HG03095 (cell line): ENCODE results near the gene ERC1.
"Not testable (repeated sequence)": the region's sequence is repeated elsewhere in the genome, so short reads cannot be mapped to it uniquely, and the experiment has no call there.

ENCODE experiments used
- ATAC-seq: cut with Tn5 transposase; IDR thresholded peaks from one replicate; pipeline ENCODE4 v1.9.1; 2021; ENCODE audit warnings: moderate library complexity; ENCODE audit not compliant: unreplicated experiment

The ERC1 gene

GRCh38 chr12:1311145-1311544 lies 320.1 kb downstream of the ERC1 start:
- no peak for ATAC-seq

GRCh38 chr12:1313906-1314305 lies 322.9 kb downstream of the ERC1 start:
- ATAC-seq, result no peak

GRCh38 chr12:1314523-1314922 lies 323.5 kb downstream of the ERC1 start:
- no peak for ATAC-seq

GRCh38 chr12:1316991-1317390 lies 326.0 kb downstream of the ERC1 start:
- not testable (repeated sequence) for ATAC-seq

GRCh38 chr12:1318327-1319031 lies 327.5 kb downstream of the ERC1 start:
- ATAC-seq, result no peak

- no peak for ATAC-seq
These were observed 328.2 kb downstream of the ERC1 start for GRCh38 chr12:1319212-1319611.

- ATAC-seq, result no peak
These were observed 329.0 kb downstream of the ERC1 start for GRCh38 chr12:1320021-1320420.

GRCh38 chr12:1322821-1323220 lies 331.8 kb downstream of the ERC1 start:
- ATAC-seq, result no peak

- no peak for ATAC-seq
These were observed 333.1 kb downstream of the ERC1 start for GRCh38 chr12:1324099-1324498.

- ATAC-seq, result no peak
These were observed 333.9 kb downstream of the ERC1 start for GRCh38 chr12:1324910-1325309.

- ATAC-seq, result no peak
These were observed 334.6 kb downstream of the ERC1 start for GRCh38 chr12:1325666-1326065.

- ATAC-seq, result no peak
These were observed 335.2 kb downstream of the ERC1 start for GRCh38 chr12:1326258-1326657.

GRCh38 chr12:1328391-1328790 lies 337.4 kb downstream of the ERC1 start:
- no peak for ATAC-seq

- no peak for ATAC-seq
These were observed 338.9 kb downstream of the ERC1 start for GRCh38 chr12:1329784-1330476.

- no peak for ATAC-seq
These were observed 339.4 kb downstream of the ERC1 start for GRCh38 chr12:1330477-1330827.

- no peak for ATAC-seq
These were observed 341.3 kb downstream of the ERC1 start for GRCh38 chr12:1332327-1332726.

- no peak for ATAC-seq
These were observed 347.6 kb downstream of the ERC1 start for GRCh38 chr12:1338483-1339177.

- ATAC-seq, result not testable (repeated sequence)
These were observed 348.1 kb downstream of the ERC1 start for GRCh38 chr12:1339178-1339541.

GRCh38 chr12:1339618-1340319 lies 348.7 kb downstream of the ERC1 start:
- no peak for ATAC-seq

- ATAC-seq, result not testable (repeated sequence)
These were observed 350.2 kb downstream of the ERC1 start for GRCh38 chr12:1341270-1341669.

GRCh38 chr12:1343422-1343821 lies 352.4 kb downstream of the ERC1 start:
- ATAC-seq, result no peak

- ATAC-seq, result no peak
These were observed 353.2 kb downstream of the ERC1 start for GRCh38 chr12:1344245-1344644.
